ENCODE data around the gene SNTB2.
"Not testable (repeated sequence)": the region's sequence is repeated elsewhere in the genome, so short reads cannot be mapped to it uniquely, and the experiment has no call there.

Gene SNTB2

DNA sequence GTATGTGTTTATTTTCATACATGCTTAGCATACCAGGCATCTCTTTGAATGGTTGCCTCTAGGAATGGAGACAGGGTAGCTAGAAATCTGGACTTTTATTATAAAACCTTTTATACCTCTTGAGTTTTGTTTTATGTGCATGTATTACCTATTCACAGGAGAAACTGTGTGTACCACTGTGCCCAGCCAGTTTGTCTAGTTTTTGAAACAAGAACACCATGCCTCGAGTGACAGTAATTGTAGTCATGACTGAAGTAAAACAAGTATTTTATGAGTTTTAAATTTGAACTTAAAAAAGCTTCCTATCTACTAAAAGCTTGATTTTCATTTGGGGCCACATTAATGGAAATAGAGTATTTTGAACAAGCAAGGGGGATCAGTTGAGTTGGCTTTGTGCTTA, 57.4 kb downstream of the SNTB2 start:
- TF ChIP-seq CTCF (IDR thresholded peaks at IDR 0.05; ENCODE audit: low read depth, low read length) = no peak
- no peak for DNase-seq (ENCODE audit: extremely low read depth, low read depth)

DNA sequence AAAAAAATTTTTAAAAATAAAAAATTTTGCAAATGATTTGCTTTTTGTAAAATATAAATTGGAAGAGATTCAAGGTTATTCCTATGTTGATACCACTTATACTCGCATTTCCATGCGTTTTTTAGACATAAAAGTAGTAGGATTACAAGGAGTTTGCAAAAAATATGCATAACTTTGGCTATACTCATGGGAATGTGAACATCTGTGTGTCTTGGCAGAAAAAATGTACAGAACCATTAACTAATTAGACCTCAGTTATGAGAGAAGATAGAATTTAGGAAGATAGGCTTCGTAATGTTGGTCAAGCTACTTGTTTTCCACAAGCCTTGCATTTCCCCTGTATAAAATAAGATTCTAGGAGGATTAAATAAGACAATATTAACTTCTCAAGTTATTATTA, 63.1 kb downstream of the SNTB2 start:
- no peak for DNase-seq (ENCODE audit: extremely low read depth, low read depth)
- no peak for TF ChIP-seq CTCF (IDR thresholded peaks at IDR 0.05; ENCODE audit: low read depth, low read length)

- TF ChIP-seq CTCF (IDR thresholded peaks at IDR 0.05; ENCODE audit: low read depth, low read length) = no peak
- DNase-seq (ENCODE audit: extremely low read depth, low read depth) = no peak
Observed at GRCh38 chr16:69253870-69254341, 66.9 kb downstream of the SNTB2 start.

DNA sequence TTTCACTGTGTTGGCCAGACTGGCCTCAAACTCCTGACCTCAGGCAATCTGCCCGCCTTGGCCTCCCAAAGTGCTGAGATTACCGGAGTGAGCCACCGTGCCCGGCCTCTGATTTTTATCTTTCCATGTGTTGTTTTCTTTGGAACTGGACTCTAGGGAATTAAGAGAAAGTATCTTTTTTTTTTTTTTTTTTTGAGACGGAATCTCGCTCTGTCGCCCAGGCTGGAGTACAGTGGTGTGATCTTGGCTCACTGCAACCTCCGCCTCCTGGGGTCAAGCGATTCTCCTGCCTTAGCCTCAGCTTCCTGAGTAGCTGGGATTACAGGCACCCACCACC, 72.4 kb downstream of the SNTB2 start:
- DNase-seq (ENCODE audit: extremely low read depth, low read depth) = not testable (repeated sequence)

DNA sequence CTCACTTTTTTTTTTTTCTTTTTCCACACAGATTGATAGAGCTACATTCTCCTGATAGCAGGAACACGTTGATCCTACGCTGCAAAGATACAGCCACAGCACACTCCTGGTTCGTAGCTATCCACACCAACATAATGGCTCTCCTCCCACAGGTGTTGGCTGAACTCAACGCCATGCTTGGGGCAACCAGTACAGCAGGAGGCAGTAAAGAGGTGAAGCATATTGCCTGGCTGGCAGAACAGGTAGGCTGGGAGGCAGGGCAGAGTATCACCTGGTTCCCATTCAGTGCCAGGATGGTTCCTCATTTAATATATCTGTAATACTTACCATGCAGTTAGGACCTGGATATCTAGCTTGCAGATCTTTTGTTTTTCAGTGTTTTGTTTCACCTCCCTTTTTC, 73.1 kb downstream of the SNTB2 start:
- TF ChIP-seq CTCF (IDR thresholded peaks at IDR 0.05; ENCODE audit: low read depth, low read length) = no peak
- DNase-seq (ENCODE audit: extremely low read depth, low read depth) = no peak

DNA sequence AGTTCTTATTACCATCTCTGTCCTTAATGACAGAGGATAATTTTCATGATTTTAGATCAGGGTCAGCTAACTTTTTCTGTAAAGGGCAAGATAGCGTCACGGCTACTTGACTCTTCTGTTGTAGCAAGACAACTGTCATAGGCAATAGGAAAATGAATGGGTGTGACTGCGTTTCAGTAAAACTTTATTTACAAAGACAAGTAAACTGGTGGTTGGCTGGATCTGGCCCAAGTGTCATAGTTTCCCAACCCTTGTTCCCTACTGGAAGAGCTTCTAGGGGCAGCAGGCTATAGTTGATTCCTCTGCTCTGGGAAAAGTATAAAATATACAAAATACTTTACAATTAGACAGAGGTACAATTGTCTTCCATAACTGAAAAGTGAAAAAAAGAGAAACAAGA, 73.5 kb downstream of the SNTB2 start:
- DNase-seq (ENCODE audit: extremely low read depth, low read depth) = no peak
- no peak for TF ChIP-seq CTCF (IDR thresholded peaks at IDR 0.05; ENCODE audit: low read depth, low read length)

- DNase-seq (ENCODE audit: extremely low read depth, low read depth) = no peak
- no peak for TF ChIP-seq CTCF (IDR thresholded peaks at IDR 0.05; ENCODE audit: low read depth, low read length)
Observed at GRCh38 chr16:69266334-69267063, 79.5 kb downstream of the SNTB2 start.

GRCh38 chr16:69267633-69268032, 80.7 kb downstream of the SNTB2 start:
- no peak for TF ChIP-seq CTCF (IDR thresholded peaks at IDR 0.05; ENCODE audit: low read depth, low read length)
- no peak for DNase-seq (ENCODE audit: extremely low read depth, low read depth)
